Body of pancreas (tissue), 4 donors: Measurements from ENCODE around the gene SPOCK1. TPM values are rescaled to one million over a fixed set of nuclear protein-coding genes. Genes with fewer than 3 reads are reported as not detected.

Experiments used
- ATAC-seq: fragments of 150-250 bp; one replicate; pipeline ENCODE4 v1.9.1; 2016
- DNase-seq, 4 donors: peaks; one replicate each; pipeline ENCODE4 v3.0.0-alpha.2; 2019
- H3K27ac ChIP-seq, 4 donors: fragments of 200-600 bp; sonication (generic); 1 replicate in 3 of 4; 2 replicates in 1 of 4; pipeline versions ENCODE4 v1.5.1 to v1.6.1; 2016 to 2019; ENCODE audit warnings: mild to moderate bottlenecking in 1 of 4, mixed read lengths in 1 of 4, moderate library complexity in 1 of 4
- H3K27me3 ChIP-seq, 2 donors: fragments of 200-600 bp; sonication (generic); one replicate each; pipeline ENCODE4 v1.6.0; 2016; ENCODE audit warnings: mild to moderate bottlenecking in 1 of 2
- H3K36me3 ChIP-seq, 2 donors: fragments of 200-600 bp; sonication (generic); replicated peaks in 1 of 2; 2 replicates each; pipeline ENCODE4 v1.5.1; 2016; ENCODE audit warnings: low read depth in 2 of 2; ENCODE audit not compliant: insufficient read depth in 1 of 2
- H3K4me1 ChIP-seq: fragments of 200-600 bp; sonication (generic); one replicate; pipeline ENCODE4 v1.6.0; 2016
- H3K4me3 ChIP-seq, 2 donors: fragments of 200-600 bp; sonication (generic); 1 replicate in 1 of 2; 2 replicates in 1 of 2; pipeline ENCODE4 v1.5.1; 2016 to 2019
- H3K9me3 ChIP-seq, 3 donors: fragments of 200-600 bp; sonication (generic); 1 replicate in 2 of 3; 2 replicates in 1 of 3; pipeline ENCODE4 v1.5.1; 2016
- CTCF ChIP-seq, 7 experiments: fragments of 450-650 bp in 4 of 7; fragments of 200-600 bp in 3 of 7; sonication (generic) in 3 of 7; IDR thresholded peaks; one replicate each; pipeline ENCODE4 v1.5.1; 2016 to 2019; ENCODE audit warnings: antibody characterized with exemption in 7 of 7
- POLR2A ChIP-seq, 3 donors: fragments of 450-650 bp; IDR thresholded peaks; one replicate each; pipeline ENCODE4 v1.6.1; 2016; ENCODE audit warnings: antibody characterized with exemption in 3 of 3, mild to moderate bottlenecking in 2 of 3
- WGBS, 2 donors: methylation state at CpG; one replicate each; pipeline ENCODE4 v1.1.5; 2017; 5-methylcytosine and 5-hydroxymethylcytosine counted together
- intact Hi-C: fragments of 100-400 bp; cut with DNase I; formaldehyde crosslinking; loops from one replicate; pipeline ENCODE4 v1.15.1; 2023
- total RNA-seq, 2 donors: library from RNA; depleted of rRNA; stranded (reverse); fragments of >200 nt; gene quantifications; one replicate each; pipeline ENCODE4 v1.1.0, GENCODE V29; 2016

Gene SPOCK1
- total RNA-seq, 2 donors from 2014 or later = 22.4 to 30.6 TPM

GRCh38 chr5:137375741-137376526, 123.2 kb downstream of the SPOCK1 start:
- ATAC-seq = no peak
- TF ChIP-seq CTCF (IDR thresholded peaks at IDR 0.05) (no peak), POLR2A (IDR thresholded peaks at IDR 0.05) (no peak)
- no peaks in the 10 kb centered on the region for H3K9me3 ChIP-seq
- no peaks in the 10 kb centered on the region for H3K4me1 ChIP-seq
- 73 to 79% methylated on average over 11 of the region's 11 CpGs for WGBS, 2 donors
- H3K27me3 ChIP-seq = no peaks in the 10 kb centered on the region
- H3K36me3 ChIP-seq = no peaks in the 10 kb centered on the region
- no peak overlapping the region for H3K27ac ChIP-seq
- intact Hi-C loops = no loop called here
- no peak overlapping the region for H3K4me3 ChIP-seq
- no peak for DNase-seq

- TF ChIP-seq CTCF (IDR thresholded peaks at IDR 0.05) = no peak
- TF ChIP-seq POLR2A (IDR thresholded peaks at IDR 0.05) = no peak
- WGBS, 2 donors = 69 to 86% methylated on average over 5 to 7 of the region's 7 CpGs
- H3K27me3 ChIP-seq = no peaks in the 10 kb centered on the region
- no peak for DNase-seq
- no peak overlapping the region for H3K27ac ChIP-seq
- no peaks in the 10 kb centered on the region for H3K4me1 ChIP-seq
- intact Hi-C loops = no loop called here
- ATAC-seq = no peak
- H3K9me3 ChIP-seq = no peaks in the 10 kb centered on the region
- H3K4me3 ChIP-seq = no peak overlapping the region
- no peaks in the 10 kb centered on the region for H3K36me3 ChIP-seq
These were observed 124.9 kb downstream of the SPOCK1 start for GRCh38 chr5:137374110-137374714.

GRCh38 chr5:137372773-137373160, 126.4 kb downstream of the SPOCK1 start:
- TF ChIP-seq POLR2A (IDR thresholded peaks at IDR 0.05) (no peak), CTCF (IDR thresholded peaks at IDR 0.05) (no peak)
- intact Hi-C loops = no loop called here

GRCh38 chr5:137372016-137372772, 126.9 kb downstream of the SPOCK1 start:
- Histone ChIP-seq H3K4me1 (no peaks in the 10 kb centered on the region), H3K36me3 (no peaks in the 10 kb centered on the region), H3K4me3 (no peak overlapping the region), H3K9me3 (no peaks in the 10 kb centered on the region), H3K27me3 (no peaks in the 10 kb centered on the region), H3K27ac (no peak overlapping the region)
- no peak for TF ChIP-seq CTCF (IDR thresholded peaks at IDR 0.05)
- no peak for TF ChIP-seq POLR2A (IDR thresholded peaks at IDR 0.05)
- 43 to 48% methylated on average over 2 of the region's 2 CpGs for WGBS, 2 donors
- DNase-seq = no peak
- intact Hi-C loops = no loop called here
- ATAC-seq = no peak

More at GRCh38 chr5:137372773-137373160, 126.4 kb downstream of the SPOCK1 start:
- no peaks in the 10 kb centered on the region for H3K4me1 ChIP-seq
- H3K9me3 ChIP-seq = no peaks in the 10 kb centered on the region
- no peaks in the 10 kb centered on the region for H3K36me3 ChIP-seq
- no peak for DNase-seq
- no peak overlapping the region for H3K27ac ChIP-seq
- H3K4me3 ChIP-seq = no peak overlapping the region
- no peaks in the 10 kb centered on the region for H3K27me3 ChIP-seq
- 68 to 78% methylated on average over 2 of the region's 2 CpGs for WGBS, 2 donors
- ATAC-seq = no peak
